RWPE1 (cell line): Measurements from ENCODE around the gene NTM.

ENCODE experiments used
- CTCF ChIA-PET: fragments of 350-600 bp; sonication (Branson Sonifier 250); formaldehyde crosslinking; extraction: SDS; loops from one replicate; lab custom pipeline; 2021; lab: Yijun Ruan, JAX
- POLR2A ChIA-PET: fragments of 400-600 bp; formaldehyde crosslinking; extraction: SDS; loops from one replicate; lab custom pipeline; 2020; ENCODE audit warnings: antibody characterized with exemption; ENCODE audit not compliant: low non-redundant PET; lab: Yijun Ruan, JAX
- DNase-seq: peaks from one replicate; pipeline ENCODE4 v3.0.0; 2012; ENCODE audit warnings: low spot score
- H3K27ac ChIP-seq: fragments of 450-650 bp; 2 replicates; pipeline ENCODE4 v1.5.1; 2017
- TF ChIP-seq, protein P1 (sequence below): fragments of 450-650 bp; conservative IDR thresholded peaks from 2 replicates; pipeline ENCODE4 v1.5.1; 2017; ENCODE audit warnings: low read depth, mild to moderate bottlenecking

NTM gene

GRCh38 chr11:132024587-132025295, 654.3 kb downstream of the NTM start:
- peak; percentile 75 for DNase-seq
- TF ChIP-seq, protein P1, sequence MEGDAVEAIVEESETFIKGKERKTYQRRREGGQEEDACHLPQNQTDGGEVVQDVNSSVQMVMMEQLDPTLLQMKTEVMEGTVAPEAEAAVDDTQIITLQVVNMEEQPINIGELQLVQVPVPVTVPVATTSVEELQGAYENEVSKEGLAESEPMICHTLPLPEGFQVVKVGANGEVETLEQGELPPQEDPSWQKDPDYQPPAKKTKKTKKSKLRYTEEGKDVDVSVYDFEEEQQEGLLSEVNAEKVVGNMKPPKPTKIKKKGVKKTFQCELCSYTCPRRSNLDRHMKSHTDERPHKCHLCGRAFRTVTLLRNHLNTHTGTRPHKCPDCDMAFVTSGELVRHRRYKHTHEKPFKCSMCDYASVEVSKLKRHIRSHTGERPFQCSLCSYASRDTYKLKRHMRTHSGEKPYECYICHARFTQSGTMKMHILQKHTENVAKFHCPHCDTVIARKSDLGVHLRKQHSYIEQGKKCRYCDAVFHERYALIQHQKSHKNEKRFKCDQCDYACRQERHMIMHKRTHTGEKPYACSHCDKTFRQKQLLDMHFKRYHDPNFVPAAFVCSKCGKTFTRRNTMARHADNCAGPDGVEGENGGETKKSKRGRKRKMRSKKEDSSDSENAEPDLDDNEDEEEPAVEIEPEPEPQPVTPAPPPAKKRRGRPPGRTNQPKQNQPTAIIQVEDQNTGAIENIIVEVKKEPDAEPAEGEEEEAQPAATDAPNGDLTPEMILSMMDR: no peak
- CTCF ChIA-PET: no interaction called here
- H3K27ac ChIP-seq: peak overlapping the region; percentile 54; the same call in 1 of the 2 replicates
- POLR2A ChIA-PET: no interaction called here

DNA sequence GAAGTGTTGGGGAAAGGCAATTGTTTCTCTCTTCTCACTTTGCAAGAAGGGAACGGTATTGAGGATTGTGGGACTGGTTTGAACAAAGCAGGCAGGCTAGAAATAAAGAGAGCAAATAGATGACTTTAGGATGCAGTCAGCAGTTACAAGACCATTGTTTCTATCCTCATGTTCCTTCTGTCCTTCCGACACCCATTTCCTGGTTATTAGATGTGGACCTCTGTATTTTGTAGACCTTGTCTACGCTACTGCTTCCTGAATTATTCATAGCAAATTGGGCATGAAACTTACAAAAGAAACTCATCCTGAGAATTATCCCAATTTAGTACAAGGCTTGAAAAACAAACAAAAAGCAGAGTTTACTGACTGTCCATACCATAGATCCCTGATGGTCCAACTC, 656.3 kb downstream of the NTM start:
- POLR2A ChIA-PET: no interaction called here
- TF ChIP-seq, protein P1: no peak
- DNase-seq: no peak
- CTCF ChIA-PET: no interaction called here
- H3K27ac ChIP-seq: no peak overlapping the region

- CTCF ChIA-PET: no interaction called here
- TF ChIP-seq, protein P1: peak; percentile 22; the same call in 1 of the 2 replicates
- peak; percentile 17 for DNase-seq
- POLR2A ChIA-PET: no interaction called here
- no peak overlapping the region for H3K27ac ChIP-seq
Observed at GRCh38 chr11:132028380-132029240, 658.2 kb downstream of the NTM start.

DNA sequence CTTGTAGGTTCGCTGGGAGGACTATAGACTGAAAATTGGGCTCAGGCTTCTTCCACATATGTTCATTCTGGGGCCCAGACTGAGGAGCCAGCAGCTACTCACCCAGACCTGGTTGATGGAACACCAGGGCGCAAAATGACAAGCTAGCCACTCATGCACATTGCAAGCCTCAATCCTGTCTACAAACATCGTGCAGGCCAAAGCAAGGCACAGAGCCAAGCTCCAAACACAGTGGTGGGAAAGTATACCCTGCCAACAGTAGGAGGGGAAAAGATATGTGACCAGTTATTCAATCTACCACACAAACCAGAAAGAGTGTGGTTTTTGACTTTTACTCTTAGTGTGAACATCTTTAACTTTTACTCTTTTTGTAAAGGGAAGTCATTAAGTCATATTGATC, 660.5 kb downstream of the NTM start:
- TF ChIP-seq, protein P1: no peak
- ChIA-PET CTCF (no interaction called here), POLR2A (no interaction called here)
- DNase-seq: no peak
- H3K27ac ChIP-seq: no peak overlapping the region

DNA sequence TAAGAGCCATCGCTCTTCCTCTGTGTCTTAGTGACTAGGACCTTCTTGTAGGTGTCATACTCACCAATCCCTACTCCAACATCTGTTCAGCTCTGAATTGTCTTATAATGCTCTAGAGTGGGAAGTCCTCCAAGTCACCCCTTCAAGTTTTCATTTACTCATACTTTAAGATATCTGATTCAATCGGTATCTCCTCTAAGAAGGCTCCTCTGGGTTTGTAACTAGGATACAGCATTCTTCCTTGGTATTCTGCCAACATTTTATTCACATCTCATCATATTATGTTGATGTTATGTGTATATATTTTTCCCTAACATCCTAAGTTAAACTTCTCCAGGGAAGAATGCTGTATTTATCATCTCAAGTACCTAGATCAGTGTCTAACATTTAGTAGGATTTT, 662.1 kb downstream of the NTM start:
- H3K27ac ChIP-seq: no peak overlapping the region
- ChIA-PET POLR2A (no interaction called here), CTCF (interaction anchor here (0.7 kb wide), 1 partner anchor 1390 kb away, joined by 3 read pairs; no protein-coding TSS in a partner anchor)
- DNase-seq: no peak
- TF ChIP-seq, protein P1: no peak

DNA sequence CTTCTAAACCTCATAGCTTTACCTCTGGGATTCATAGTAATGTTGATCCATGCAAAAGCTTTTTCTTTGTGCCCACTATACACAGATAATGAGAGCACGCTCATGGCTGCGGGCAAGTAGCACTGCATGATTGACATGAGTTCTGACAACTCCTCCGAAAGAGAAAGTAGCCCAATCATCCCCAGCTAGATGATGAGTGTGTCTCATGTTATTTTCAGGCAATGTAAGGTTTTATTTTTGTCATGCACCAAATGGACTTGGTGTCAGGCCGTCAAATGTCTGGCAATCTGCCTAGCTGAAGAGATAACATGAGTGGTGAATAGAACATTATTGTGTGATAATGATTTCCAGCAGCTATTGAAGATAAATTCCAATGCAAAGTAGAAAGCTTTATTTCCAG, 662.6 kb downstream of the NTM start:
- POLR2A ChIA-PET: no interaction called here
- TF ChIP-seq, protein P1: no peak
- no peak for DNase-seq
- no peak overlapping the region for H3K27ac ChIP-seq
- CTCF ChIA-PET: no interaction called here
